ENCODE measurements around the gene ACR.

ACR gene

DNA sequence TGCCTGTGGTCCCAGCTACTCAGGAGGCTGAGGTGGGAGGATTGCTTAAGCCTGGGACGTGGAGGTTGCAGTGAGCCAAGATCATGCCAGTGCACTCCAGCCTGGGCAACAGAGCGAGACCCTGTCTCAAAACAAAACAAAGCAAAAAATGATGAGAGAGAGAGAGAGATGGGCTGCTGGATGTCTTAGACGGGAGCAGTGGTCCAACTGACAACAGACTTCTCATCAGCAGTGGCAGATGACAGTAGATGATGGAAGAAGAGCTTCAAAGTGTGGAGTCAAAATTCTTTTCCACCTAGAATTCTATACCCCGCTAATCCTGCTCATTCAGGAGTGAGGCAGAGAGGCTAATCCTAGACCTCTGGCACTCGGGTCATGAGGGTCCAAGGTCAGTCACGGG is 29.0 kb upstream of the ACR start:
- H3K27ac Mint-ChIP-seq: no peak overlapping the region
- no peak for DNase-seq (ENCODE audit: low spot score)
- no peaks in the 10 kb centered on the region for H3K27me3 Mint-ChIP-seq (ENCODE audit: low read depth)
- H3K36me3 Mint-ChIP-seq (ENCODE audit: low read depth): no peaks in the 10 kb centered on the region
- H3K9me3 Mint-ChIP-seq: no peaks in the 10 kb centered on the region
- H3K4me1 Mint-ChIP-seq (ENCODE audit: low read depth): no peaks in the 10 kb centered on the region
- no peak overlapping the region for H3K4me3 Mint-ChIP-seq

DNA sequence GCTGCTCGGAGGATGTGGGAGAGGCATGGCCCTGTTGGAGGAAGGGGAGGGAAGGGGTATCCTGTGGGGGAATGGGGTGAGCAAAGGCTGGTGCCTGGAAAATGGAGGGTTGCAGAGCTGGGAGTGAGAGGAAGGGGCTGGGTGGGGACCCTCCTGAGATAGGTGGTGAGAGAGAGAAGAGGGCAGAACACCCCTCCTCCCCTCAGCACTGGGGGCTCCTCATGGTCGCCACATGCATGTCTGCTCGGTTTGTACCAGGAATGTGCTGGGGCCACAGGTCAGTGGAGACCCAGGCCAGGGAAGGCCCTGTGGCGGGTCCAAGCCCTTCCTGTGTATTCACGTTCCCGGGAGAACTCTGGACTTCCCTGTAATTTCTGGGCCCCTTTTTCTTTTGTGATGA is 27.8 kb upstream of the ACR start:
- H3K9me3 Mint-ChIP-seq: no peaks in the 10 kb centered on the region
- H3K27ac Mint-ChIP-seq: no peak overlapping the region
- H3K27me3 Mint-ChIP-seq (ENCODE audit: low read depth): no peaks in the 10 kb centered on the region
- DNase-seq (ENCODE audit: low spot score): no peak
- H3K36me3 Mint-ChIP-seq (ENCODE audit: low read depth): no peaks in the 10 kb centered on the region
- no peak overlapping the region for H3K4me3 Mint-ChIP-seq
- H3K4me1 Mint-ChIP-seq (ENCODE audit: low read depth): no peaks in the 10 kb centered on the region

DNA sequence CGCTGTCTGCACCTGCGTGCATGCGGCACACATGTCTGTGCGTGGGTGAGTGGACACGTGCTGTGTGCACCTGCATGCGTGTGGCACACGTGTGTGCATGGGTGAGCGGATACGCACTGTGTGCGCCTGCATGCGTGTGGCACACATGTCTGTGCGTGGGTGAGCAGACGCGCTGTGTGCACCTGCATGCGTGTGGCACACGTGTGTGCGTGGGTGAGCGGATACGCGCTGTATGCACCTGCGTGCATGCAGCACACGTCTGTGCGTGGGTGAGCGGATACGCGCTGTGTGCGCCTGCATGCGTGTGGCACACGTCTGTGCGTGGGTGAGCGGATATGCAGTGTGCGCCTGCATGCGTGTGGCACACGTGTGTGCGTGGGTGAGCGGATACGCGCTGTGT is 27.1 kb upstream of the ACR start:
- no peaks in the 10 kb centered on the region for H3K4me1 Mint-ChIP-seq (ENCODE audit: low read depth)
- H3K36me3 Mint-ChIP-seq (ENCODE audit: low read depth): no peaks in the 10 kb centered on the region
- no peaks in the 10 kb centered on the region for H3K27me3 Mint-ChIP-seq (ENCODE audit: low read depth)
- H3K9me3 Mint-ChIP-seq: no peaks in the 10 kb centered on the region
- no peak overlapping the region for H3K4me3 Mint-ChIP-seq
- H3K27ac Mint-ChIP-seq: no peak overlapping the region
- DNase-seq (ENCODE audit: low spot score): no peak

DNA sequence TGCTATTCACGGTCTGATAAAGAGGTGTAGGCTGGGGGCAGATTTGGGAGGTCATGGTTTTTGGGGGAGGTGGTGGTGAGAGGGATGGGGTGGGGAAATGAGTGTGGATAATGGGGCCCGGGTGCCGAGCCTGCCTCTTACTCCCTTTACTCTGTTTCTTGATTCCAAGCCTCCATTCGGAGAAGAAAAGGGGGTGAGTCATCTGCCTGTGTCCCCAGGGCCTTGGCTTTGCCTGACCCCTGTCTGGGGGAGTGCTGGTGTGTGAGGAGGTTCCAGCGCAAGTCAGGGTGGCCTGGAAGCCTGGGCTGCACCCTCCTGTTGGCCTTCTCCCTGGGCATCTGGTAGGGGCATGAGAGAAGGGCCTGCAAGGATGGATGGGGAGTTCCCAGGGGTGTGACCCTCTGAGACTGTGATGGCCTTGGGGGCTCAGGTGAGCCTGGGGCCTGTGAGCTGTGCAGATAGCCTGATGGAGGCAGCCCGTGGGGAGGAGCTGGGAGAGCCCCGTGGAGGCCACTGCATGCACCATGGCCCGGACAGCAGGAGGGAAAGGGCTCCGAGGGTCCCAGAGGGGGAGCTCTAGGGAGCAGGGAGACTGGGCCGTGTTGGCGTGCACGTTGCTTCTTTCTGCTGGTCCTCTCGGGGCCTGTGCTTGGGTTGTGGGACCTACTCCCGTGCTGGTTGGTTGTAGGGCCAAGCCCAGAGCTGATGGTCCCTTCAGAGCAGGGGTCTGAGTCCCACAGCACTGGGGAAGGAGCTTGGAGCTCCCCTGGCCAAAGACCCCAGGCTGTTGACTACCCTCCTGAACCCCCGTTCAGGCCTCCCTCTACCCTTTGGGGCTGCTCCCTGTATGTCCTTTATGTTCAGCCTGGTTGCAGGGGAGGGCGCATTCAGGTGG is 26.3 kb upstream of the ACR start:
- DNase-seq (ENCODE audit: low spot score): no peak
- no peak overlapping the region for H3K27ac Mint-ChIP-seq
- H3K36me3 Mint-ChIP-seq (ENCODE audit: low read depth): no peaks in the 10 kb centered on the region
- H3K27me3 Mint-ChIP-seq (ENCODE audit: low read depth): no peaks in the 10 kb centered on the region
- no peaks in the 10 kb centered on the region for H3K4me1 Mint-ChIP-seq (ENCODE audit: low read depth)
- no peak overlapping the region for H3K4me3 Mint-ChIP-seq
- H3K9me3 Mint-ChIP-seq: no peaks in the 10 kb centered on the region

DNA sequence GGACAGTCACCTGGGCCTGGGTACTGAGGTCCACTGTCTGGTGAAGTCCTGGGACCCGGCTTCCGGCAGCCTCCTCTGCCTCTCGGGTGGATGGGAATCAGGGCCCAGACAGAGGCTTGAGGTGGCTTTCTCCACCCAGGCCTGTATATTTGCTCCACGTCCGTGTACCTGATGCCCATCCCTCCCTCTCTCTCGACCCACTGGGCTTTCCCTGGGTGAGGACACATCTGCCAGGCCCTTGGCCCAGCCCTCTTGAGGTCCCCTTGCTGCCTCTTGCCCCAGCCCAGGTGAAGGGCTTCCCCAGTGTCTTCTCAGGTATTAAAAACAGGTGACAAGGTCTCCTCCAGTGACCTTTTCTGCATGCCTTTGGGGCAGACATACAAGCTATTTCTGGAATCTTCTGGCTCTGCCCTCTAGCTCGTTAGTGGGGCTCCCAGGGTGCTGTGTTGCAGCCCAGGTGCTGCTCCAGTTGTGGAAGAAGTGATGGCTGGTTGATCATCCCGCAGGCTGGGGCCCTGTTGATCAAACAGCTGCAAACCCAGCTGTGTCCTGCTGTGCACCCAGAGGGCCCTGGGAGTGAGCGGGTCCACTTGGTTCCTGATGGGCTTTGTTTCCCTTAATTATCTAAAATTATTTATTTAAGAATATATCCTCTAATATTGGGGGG is 25.5 kb upstream of the ACR start:
- H3K4me3 Mint-ChIP-seq: no peak overlapping the region
- H3K27ac Mint-ChIP-seq: no peak overlapping the region
- DNase-seq (ENCODE audit: low spot score): no peak
- no peaks in the 10 kb centered on the region for H3K27me3 Mint-ChIP-seq (ENCODE audit: low read depth)
- H3K36me3 Mint-ChIP-seq (ENCODE audit: low read depth): no peaks in the 10 kb centered on the region
- no peaks in the 10 kb centered on the region for H3K9me3 Mint-ChIP-seq
- H3K4me1 Mint-ChIP-seq (ENCODE audit: low read depth): no peaks in the 10 kb centered on the region

DNA sequence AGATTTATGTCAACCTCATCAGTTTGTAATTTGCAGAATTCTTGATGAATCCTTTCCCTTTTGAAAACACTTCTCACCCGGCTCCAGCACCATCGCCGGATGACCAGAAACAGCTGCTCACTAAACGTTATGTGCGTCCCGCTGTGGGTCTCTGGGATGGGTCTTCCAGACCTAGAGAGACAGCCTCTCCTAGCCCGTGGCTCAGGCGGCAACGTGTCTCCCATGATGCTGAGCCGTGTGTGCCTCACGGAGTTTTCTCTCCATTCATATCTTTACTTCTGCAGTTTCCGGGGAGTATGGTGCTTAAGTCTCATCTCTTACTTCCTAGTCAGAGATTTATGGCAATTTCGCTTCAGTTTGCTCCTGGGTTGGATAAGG is 25.0 kb upstream of the ACR start:
- Mint-ChIP-seq H3K36me3 (ENCODE audit: low read depth) (no peaks in the 10 kb centered on the region), H3K9me3 (no peaks in the 10 kb centered on the region), H3K27ac (no peak overlapping the region), H3K27me3 (ENCODE audit: low read depth) (no peaks in the 10 kb centered on the region), H3K4me1 (ENCODE audit: low read depth) (no peaks in the 10 kb centered on the region), H3K4me3 (no peak overlapping the region)
- no peak for DNase-seq (ENCODE audit: low spot score)

DNA sequence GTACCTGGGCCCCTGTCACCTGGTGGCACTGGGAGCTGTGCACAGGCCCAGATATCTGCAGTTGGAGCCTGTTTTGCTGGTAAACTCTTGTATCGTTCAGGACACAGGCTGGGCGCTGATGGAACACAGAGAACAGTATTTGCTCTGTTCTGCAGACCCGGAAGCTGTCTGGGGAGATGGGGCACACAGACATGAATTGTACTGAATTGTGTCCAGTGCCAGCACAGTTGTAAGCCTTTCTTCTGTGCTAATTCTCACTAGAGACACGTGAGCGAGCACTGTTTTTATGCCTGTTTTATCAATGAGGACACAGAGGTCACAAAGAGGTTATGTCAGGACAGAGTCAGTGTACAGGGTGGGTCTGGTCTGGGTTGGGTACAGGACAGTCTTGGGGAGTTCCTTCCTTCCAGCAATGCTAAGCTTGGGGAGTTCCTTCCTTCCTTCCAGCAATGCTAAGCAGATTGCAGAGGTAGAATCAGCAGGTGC is 24.4 kb upstream of the ACR start:
- DNase-seq (ENCODE audit: low spot score): no peak
- H3K4me1 Mint-ChIP-seq (ENCODE audit: low read depth): no peaks in the 10 kb centered on the region
- no peaks in the 10 kb centered on the region for H3K9me3 Mint-ChIP-seq
- no peaks in the 10 kb centered on the region for H3K36me3 Mint-ChIP-seq (ENCODE audit: low read depth)
- H3K27me3 Mint-ChIP-seq (ENCODE audit: low read depth): no peaks in the 10 kb centered on the region
- no peak overlapping the region for H3K4me3 Mint-ChIP-seq
- H3K27ac Mint-ChIP-seq: no peak overlapping the region

DNA sequence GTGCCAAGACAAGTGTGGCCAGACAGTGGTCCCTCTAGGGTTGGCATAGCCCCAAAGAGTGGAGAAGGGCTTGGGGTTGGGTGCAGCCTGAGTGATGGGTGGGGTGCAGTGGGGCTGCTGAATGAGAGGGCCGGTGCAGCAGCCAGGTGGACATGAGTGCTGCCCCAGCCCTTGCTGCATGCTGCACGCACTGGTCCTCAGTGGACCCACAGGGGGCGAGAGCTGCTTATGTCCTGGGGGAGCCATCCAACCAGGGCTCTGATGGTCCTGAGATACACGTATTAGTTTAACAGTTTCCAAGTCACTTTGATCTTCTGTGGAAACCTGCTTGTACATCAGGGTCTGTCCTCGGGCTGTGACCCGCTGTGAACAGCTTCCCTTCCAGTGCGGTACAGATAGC is 23.9 kb upstream of the ACR start:
- no peaks in the 10 kb centered on the region for H3K36me3 Mint-ChIP-seq (ENCODE audit: low read depth)
- no peaks in the 10 kb centered on the region for H3K9me3 Mint-ChIP-seq
- H3K27ac Mint-ChIP-seq: no peak overlapping the region
- H3K4me3 Mint-ChIP-seq: no peak overlapping the region
- no peaks in the 10 kb centered on the region for H3K27me3 Mint-ChIP-seq (ENCODE audit: low read depth)
- H3K4me1 Mint-ChIP-seq (ENCODE audit: low read depth): no peaks in the 10 kb centered on the region
- no peak for DNase-seq (ENCODE audit: low spot score)

DNA sequence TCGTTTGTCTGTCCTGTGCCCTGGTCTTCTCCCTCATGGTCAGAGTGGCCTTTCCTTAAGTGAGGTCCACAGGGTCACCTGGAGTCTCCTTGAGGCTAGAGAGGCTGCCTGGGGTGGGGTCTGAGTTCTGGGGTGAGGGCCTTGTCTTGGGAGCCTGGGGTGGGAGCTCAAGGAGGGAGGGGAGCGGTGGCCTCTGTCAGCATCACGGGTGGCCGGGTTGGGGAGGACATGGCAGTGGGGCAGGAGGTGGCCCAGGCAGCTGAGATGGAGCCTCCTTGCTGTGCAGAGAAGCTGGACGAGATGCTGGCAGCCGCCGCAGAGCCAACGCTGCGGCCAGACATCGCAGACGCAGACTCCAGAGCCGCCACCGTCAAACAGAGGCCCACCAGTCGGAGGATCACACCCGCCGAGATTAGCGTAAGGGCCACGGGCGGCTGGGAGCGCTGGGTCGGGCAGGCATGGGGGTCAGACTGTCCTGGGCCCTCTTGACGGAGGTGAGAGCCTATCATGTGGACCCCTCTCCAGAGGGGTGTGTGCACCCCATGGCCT is 23.3 kb upstream of the ACR start:
- Mint-ChIP-seq H3K9me3 (no peaks in the 10 kb centered on the region), H3K4me1 (ENCODE audit: low read depth) (no peaks in the 10 kb centered on the region), H3K27me3 (ENCODE audit: low read depth) (no peaks in the 10 kb centered on the region), H3K36me3 (ENCODE audit: low read depth) (no peaks in the 10 kb centered on the region), H3K4me3 (no peak overlapping the region), H3K27ac (no peak overlapping the region)
- DNase-seq (ENCODE audit: low spot score): no peak

DNA sequence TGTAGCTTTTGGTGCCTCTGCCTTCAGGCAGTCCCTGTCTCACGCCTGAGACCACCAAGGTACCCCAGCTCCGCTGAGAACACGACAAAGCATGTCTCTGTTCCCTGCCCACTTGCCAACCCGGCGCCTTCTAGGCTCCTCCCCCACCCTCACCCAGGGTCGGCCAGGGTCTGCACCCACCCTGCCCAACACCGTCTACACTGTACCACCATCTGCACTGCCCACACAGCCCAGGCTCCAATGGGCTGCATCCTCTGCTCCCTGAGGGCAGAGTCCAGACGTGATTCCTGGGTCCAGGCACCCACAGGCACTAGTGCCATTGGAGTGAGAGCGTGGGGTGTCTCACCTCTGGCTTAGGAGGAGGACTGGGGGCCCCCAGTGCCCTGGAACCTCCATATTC is 22.8 kb upstream of the ACR start:
- no peak for DNase-seq (ENCODE audit: low spot score)
- Mint-ChIP-seq H3K36me3 (ENCODE audit: low read depth) (no peaks in the 10 kb centered on the region), H3K4me3 (no peak overlapping the region), H3K27ac (no peak overlapping the region), H3K9me3 (no peaks in the 10 kb centered on the region), H3K4me1 (ENCODE audit: low read depth) (no peaks in the 10 kb centered on the region), H3K27me3 (ENCODE audit: low read depth) (no peaks in the 10 kb centered on the region)

DNA sequence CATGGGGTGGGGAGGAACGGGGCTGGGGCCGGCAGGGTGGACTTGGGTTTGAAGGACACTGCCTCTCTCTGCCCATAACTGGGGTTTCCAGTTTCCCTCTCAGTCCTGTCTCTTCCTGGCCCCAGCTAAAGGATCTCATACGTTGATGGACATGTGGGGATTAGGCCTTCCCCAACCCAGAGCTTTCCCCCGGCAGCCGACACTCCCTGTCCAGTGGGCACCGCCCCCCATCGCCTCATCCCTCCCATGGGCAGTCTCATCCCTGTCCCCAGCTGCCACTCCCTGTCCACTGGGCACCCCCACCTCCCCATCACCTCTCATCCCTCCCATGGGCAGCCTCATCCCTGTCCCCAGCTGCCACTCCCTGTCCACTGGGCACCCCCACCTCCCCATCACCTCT is 22.2 kb upstream of the ACR start:
- Mint-ChIP-seq H3K27me3 (ENCODE audit: low read depth) (no peaks in the 10 kb centered on the region), H3K4me1 (ENCODE audit: low read depth) (no peaks in the 10 kb centered on the region), H3K9me3 (no peaks in the 10 kb centered on the region), H3K27ac (no peak overlapping the region), H3K36me3 (ENCODE audit: low read depth) (no peaks in the 10 kb centered on the region), H3K4me3 (no peak overlapping the region)
- no peak for DNase-seq (ENCODE audit: low spot score)

DNA sequence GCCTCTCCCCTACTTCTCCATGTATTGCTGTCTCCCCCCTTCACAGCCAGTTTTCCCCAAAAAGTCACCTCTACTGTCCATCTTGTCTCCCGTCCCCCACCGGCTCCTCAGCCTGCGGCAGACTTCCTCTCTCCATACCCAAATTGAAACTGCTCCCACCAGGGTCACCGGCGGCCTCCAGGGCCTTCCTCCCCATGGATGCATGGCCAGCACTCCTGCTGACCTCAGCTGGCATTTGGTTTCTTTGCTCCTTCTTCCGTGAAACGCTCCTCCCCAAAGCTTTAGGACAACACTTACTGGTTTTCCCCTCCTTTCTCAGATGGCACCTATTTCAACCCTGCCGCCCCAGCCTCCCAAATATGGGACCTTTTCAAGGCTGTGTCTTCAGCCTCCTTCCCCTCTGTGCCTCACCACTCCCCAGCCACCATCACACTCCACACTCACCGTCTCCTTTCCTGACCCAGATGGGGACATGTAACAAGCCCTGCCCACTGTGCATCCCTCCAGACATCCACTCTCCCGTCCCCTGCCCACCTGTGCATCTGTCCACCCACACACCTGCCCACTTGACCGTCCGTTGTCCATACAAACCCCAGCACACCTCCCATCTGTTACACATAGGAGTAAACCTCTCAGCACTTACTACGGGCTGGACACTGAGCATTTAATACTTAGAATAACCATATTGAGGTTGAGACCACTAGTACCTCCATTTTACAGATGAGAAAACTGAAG is 21.5 kb upstream of the ACR start:
- H3K4me1 Mint-ChIP-seq (ENCODE audit: low read depth): no peaks in the 10 kb centered on the region
- no peaks in the 10 kb centered on the region for H3K27me3 Mint-ChIP-seq (ENCODE audit: low read depth)
- no peak overlapping the region for H3K4me3 Mint-ChIP-seq
- DNase-seq (ENCODE audit: low spot score): no peak
- H3K9me3 Mint-ChIP-seq: no peaks in the 10 kb centered on the region
- no peak overlapping the region for H3K27ac Mint-ChIP-seq
- no peaks in the 10 kb centered on the region for H3K36me3 Mint-ChIP-seq (ENCODE audit: low read depth)

DNA sequence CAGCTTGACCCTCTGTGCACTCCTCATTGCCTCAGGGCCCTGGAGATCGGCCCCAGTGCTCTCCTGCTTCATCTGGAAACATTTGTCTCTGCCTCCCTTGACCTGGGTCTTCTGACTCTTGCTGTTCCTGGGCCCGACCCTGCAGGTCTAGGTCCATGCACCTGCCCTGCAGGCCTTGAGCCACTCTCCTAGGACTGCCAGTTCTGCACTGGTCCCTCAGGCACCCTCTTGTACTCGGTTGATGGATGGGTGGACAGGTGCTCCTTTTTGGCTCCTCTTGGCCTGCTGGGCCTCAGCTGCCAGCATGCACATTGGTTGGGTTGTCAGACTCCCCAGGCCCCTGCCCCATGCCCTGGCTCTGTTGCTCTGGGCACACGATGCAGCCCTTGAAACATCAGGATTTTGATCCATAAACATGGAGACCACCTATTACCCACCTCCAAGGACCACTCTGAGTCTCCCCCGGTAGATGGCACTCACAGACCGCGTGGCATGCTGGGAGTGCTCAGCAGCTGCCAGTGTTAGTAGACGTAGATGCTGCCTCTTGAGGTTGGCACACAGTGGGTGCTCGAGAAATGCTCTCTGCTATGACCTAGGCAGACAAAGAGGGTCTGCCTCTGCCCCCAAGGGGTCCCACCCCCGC is 20.2 kb upstream of the ACR start:
- no peaks in the 10 kb centered on the region for H3K27me3 Mint-ChIP-seq (ENCODE audit: low read depth)
- no peaks in the 10 kb centered on the region for H3K36me3 Mint-ChIP-seq (ENCODE audit: low read depth)
- H3K27ac Mint-ChIP-seq: no peak overlapping the region
- no peaks in the 10 kb centered on the region for H3K9me3 Mint-ChIP-seq
- H3K4me3 Mint-ChIP-seq: no peak overlapping the region
- no peaks in the 10 kb centered on the region for H3K4me1 Mint-ChIP-seq (ENCODE audit: low read depth)
- no peak for DNase-seq (ENCODE audit: low spot score)

DNA sequence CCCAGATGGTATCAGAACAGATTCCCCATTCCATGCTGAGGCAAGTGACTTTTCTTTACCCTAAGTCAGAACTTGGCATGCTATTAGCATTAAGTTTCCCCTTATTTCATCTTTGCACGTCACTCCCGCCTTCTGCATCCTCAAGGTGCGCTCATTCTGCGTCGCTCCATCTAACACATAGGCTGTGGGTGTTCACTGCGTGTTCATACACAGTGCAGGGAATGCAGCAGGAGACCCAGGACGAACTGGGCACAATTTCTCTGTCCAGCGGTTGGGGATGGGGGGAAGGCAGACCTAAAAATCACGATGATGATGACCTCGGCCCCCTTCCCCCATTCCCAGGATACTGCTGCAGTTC is 19.7 kb upstream of the ACR start:
- no peaks in the 10 kb centered on the region for H3K36me3 Mint-ChIP-seq (ENCODE audit: low read depth)
- no peaks in the 10 kb centered on the region for H3K4me1 Mint-ChIP-seq (ENCODE audit: low read depth)
- no peak for DNase-seq (ENCODE audit: low spot score)
- H3K4me3 Mint-ChIP-seq: no peak overlapping the region
- no peak overlapping the region for H3K27ac Mint-ChIP-seq
- no peaks in the 10 kb centered on the region for H3K27me3 Mint-ChIP-seq (ENCODE audit: low read depth)
- no peaks in the 10 kb centered on the region for H3K9me3 Mint-ChIP-seq
